HEK293 (cell line): ENCODE measurements around the gene SLC25A11.
A peak's percentile ranks its signal among the peaks of the same experiment; 100 is the strongest.

Experiments
- CTCF ChIA-PET: fragments of 350-600 bp; formaldehyde crosslinking; extraction: SDS; loops from one replicate; lab custom pipeline; 2021; ENCODE audit warnings: antibody characterized with exemption; lab: Yijun Ruan, JAX
- POLR2A ChIA-PET: fragments of 300-600 bp; formaldehyde crosslinking; extraction: SDS; loops from one replicate; lab custom pipeline; 2020; ENCODE audit warnings: antibody characterized with exemption, inconsistent platforms; lab: Yijun Ruan, JAX
- H3K27ac ChIP-seq: fragments of 200-500 bp; sonication (Bioruptor generic); 2 replicates; pipeline ENCODE4 v1.5.1; 2014; ENCODE audit warnings: low read depth, low read length, control low read depth, inconsistent platforms; ENCODE audit errors: extremely low read depth
- H3K36me3 ChIP-seq, 2 experiments: fragments of 200-500 bp in 1 of 2; sonication (Bioruptor generic) in 1 of 2; 1 replicate in 1 of 2; 2 replicates in 1 of 2; pipeline ENCODE4 v1.5.1; 2014 to 2017; ENCODE audit warnings: inconsistent platforms in 2 of 2, low read length in 2 of 2; ENCODE audit not compliant: control insufficient read depth in 2 of 2, insufficient read depth in 1 of 2
- H3K4me1 ChIP-seq: fragments of 200-500 bp; sonication (Bioruptor generic); 2 replicates; pipeline ENCODE4 v1.5.1; 2014; ENCODE audit warnings: mild to moderate bottlenecking, low read length, inconsistent platforms; ENCODE audit not compliant: control insufficient read depth, insufficient read depth
- H3K4me3 ChIP-seq: 2 replicates; pipeline ENCODE4 v1.5.1; 2011; ENCODE audit warnings: low read depth, mild to moderate bottlenecking, control low read depth, low read length, moderate library complexity
- H3K9me3 ChIP-seq: fragments of 200-500 bp; sonication (Bioruptor generic); 2 replicates; pipeline ENCODE4 v1.5.1; 2014; ENCODE audit warnings: low read depth, low read length, inconsistent platforms; ENCODE audit not compliant: control insufficient read depth, insufficient read depth
- ELK4 ChIP-seq: IDR thresholded peaks from 2 replicates; pipeline ENCODE4 v1.6.1; 2011; ENCODE audit warnings: mild to moderate bottlenecking, low read depth, low read length, borderline replicate concordance
- GLI4 ChIP-seq: fragments of 450-650 bp; formaldehyde crosslinking; IDR thresholded peaks from 2 replicates; pipeline ENCODE4 v1.5.1; 2016; ENCODE audit warnings: missing biosample characterization, missing genetic modification characterization
- KLF1 ChIP-seq: fragments of 450-650 bp; formaldehyde crosslinking; IDR thresholded peaks from 2 replicates; pipeline ENCODE4 v1.5.1; 2016; ENCODE audit warnings: missing biosample characterization, missing genetic modification characterization
- KLF8 ChIP-seq: fragments of 450-650 bp; formaldehyde crosslinking; IDR thresholded peaks from 2 replicates; pipeline ENCODE4 v1.5.1; 2016; ENCODE audit warnings: missing biosample characterization, missing genetic modification characterization
- PATZ1 ChIP-seq: fragments of 450-650 bp; formaldehyde crosslinking; IDR thresholded peaks from 2 replicates; pipeline ENCODE4 v1.5.1; 2016; ENCODE audit warnings: missing biosample characterization, missing genetic modification characterization
- SP2 ChIP-seq: fragments of 450-650 bp; formaldehyde crosslinking; IDR thresholded peaks from 2 replicates; pipeline ENCODE4 v1.5.1; 2016; ENCODE audit warnings: missing biosample characterization, missing genetic modification characterization
- SP3 ChIP-seq: fragments of 450-650 bp; formaldehyde crosslinking; IDR thresholded peaks from 2 replicates; pipeline ENCODE4 v1.5.1; 2016; ENCODE audit warnings: missing biosample characterization, missing genetic modification characterization
- WT1 ChIP-seq: fragments of 450-650 bp; formaldehyde crosslinking; IDR thresholded peaks from 2 replicates; pipeline ENCODE4 v1.5.1; 2016; ENCODE audit warnings: missing biosample characterization, missing genetic modification characterization
- ZBTB21 ChIP-seq: fragments of 450-650 bp; formaldehyde crosslinking; IDR thresholded peaks from 2 replicates; pipeline ENCODE4 v1.5.1; 2017; ENCODE audit warnings: missing biosample characterization, missing genetic modification characterization
- ZBTB6 ChIP-seq: fragments of 450-650 bp; formaldehyde crosslinking; IDR thresholded peaks from 2 replicates; pipeline ENCODE4 v1.5.1; 2017; ENCODE audit warnings: missing biosample characterization, missing genetic modification characterization
- ZBTB8A ChIP-seq: fragments of 450-650 bp; formaldehyde crosslinking; IDR thresholded peaks from 2 replicates; pipeline ENCODE4 v1.5.1; 2016; ENCODE audit warnings: missing biosample characterization, missing genetic modification characterization
- ZFP41 ChIP-seq: fragments of 450-650 bp; formaldehyde crosslinking; IDR thresholded peaks from 2 replicates; pipeline ENCODE4 v1.5.1; 2016; ENCODE audit warnings: missing biosample characterization, missing genetic modification characterization, borderline replicate concordance
- ZNF10 ChIP-seq: fragments of 450-650 bp; formaldehyde crosslinking; IDR thresholded peaks from 2 replicates; pipeline ENCODE4 v1.5.1; 2017; ENCODE audit warnings: missing biosample characterization, missing genetic modification characterization
- ZNF146 ChIP-seq: fragments of 450-650 bp; formaldehyde crosslinking; IDR thresholded peaks from 2 replicates; pipeline ENCODE4 v1.5.1; 2016; ENCODE audit warnings: missing biosample characterization, missing genetic modification characterization
- ZNF239 ChIP-seq: fragments of 450-650 bp; formaldehyde crosslinking; IDR thresholded peaks from 2 replicates; pipeline ENCODE4 v1.5.1; 2016; ENCODE audit warnings: missing biosample characterization, missing genetic modification characterization
- ZNF24 ChIP-seq: fragments of 450-650 bp; formaldehyde crosslinking; IDR thresholded peaks from 2 replicates; pipeline ENCODE4 v1.5.1; 2016; ENCODE audit warnings: missing biosample characterization, missing genetic modification characterization
- ZNF391 ChIP-seq: fragments of 450-650 bp; formaldehyde crosslinking; IDR thresholded peaks from 2 replicates; pipeline ENCODE4 v1.5.1; 2016; ENCODE audit warnings: low read depth, missing biosample characterization, missing genetic modification characterization, borderline replicate concordance
- ZNF404 ChIP-seq: fragments of 450-650 bp; formaldehyde crosslinking; IDR thresholded peaks from 2 replicates; pipeline ENCODE4 v1.5.1; 2017; ENCODE audit warnings: missing biosample characterization, missing genetic modification characterization
- ZNF426 ChIP-seq: fragments of 450-650 bp; formaldehyde crosslinking; IDR thresholded peaks from 2 replicates; pipeline ENCODE4 v1.5.1; 2017; ENCODE audit warnings: missing biosample characterization, missing genetic modification characterization, mild to moderate bottlenecking, inconsistent platforms, moderate library complexity
- ZNF600 ChIP-seq: fragments of 450-650 bp; formaldehyde crosslinking; IDR thresholded peaks from 2 replicates; pipeline ENCODE4 v1.5.1; 2016; ENCODE audit warnings: missing biosample characterization, missing genetic modification characterization
- ZNF623 ChIP-seq: fragments of 450-650 bp; formaldehyde crosslinking; IDR thresholded peaks from 2 replicates; pipeline ENCODE4 v1.5.1; 2016; ENCODE audit warnings: missing biosample characterization, missing genetic modification characterization
- ZNF626 ChIP-seq: fragments of 450-650 bp; sonication (Bioruptor Pico); formaldehyde crosslinking; IDR thresholded peaks from 2 replicates; pipeline ENCODE4 v1.5.1; 2018; ENCODE audit warnings: missing biosample characterization, missing genetic modification characterization, inconsistent platforms
- ZNF701 ChIP-seq: fragments of 450-650 bp; formaldehyde crosslinking; IDR thresholded peaks from 2 replicates; pipeline ENCODE4 v1.5.1; 2016; ENCODE audit warnings: missing biosample characterization, missing genetic modification characterization
- ZNF747 ChIP-seq: fragments of 450-650 bp; formaldehyde crosslinking; IDR thresholded peaks from 2 replicates; pipeline ENCODE4 v1.5.1; 2016; ENCODE audit warnings: missing biosample characterization, missing genetic modification characterization
- ZNF76 ChIP-seq: fragments of 450-650 bp; formaldehyde crosslinking; IDR thresholded peaks from 2 replicates; pipeline ENCODE4; 2016; ENCODE audit warnings: low read depth, missing biosample characterization, missing genetic modification characterization, borderline replicate concordance
- ZNF843 ChIP-seq: fragments of 450-650 bp; formaldehyde crosslinking; IDR thresholded peaks from 2 replicates; pipeline ENCODE4 v1.5.1; 2016; ENCODE audit warnings: missing biosample characterization, missing genetic modification characterization
- ZSCAN4 ChIP-seq: fragments of 450-650 bp; formaldehyde crosslinking; IDR thresholded peaks from 2 replicates; pipeline ENCODE4 v1.5.1; 2017; ENCODE audit warnings: missing biosample characterization, missing genetic modification characterization

SLC25A11 gene

GRCh38 chr17:4944163-4944553 is 4.3 kb upstream of the SLC25A11 start:
- no peaks in the 10 kb centered on the region for H3K9me3 ChIP-seq
- H3K4me1 ChIP-seq, result peaks cover 19% of the 10 kb centered on the region
- no peak overlapping the region for H3K4me3 ChIP-seq
- H3K36me3 ChIP-seq, result peaks cover 38 to 60% of the 10 kb centered on the region in 2 experiments
- ChIA-PET CTCF (interaction anchor here (0.6 to 1.2 kb wide), 3 partner anchors 23 to 44 kb away, joined by 3 to 7 read pairs (median 4); partner anchors contain the start of gene CAMTA2), POLR2A (interaction anchor here (0.7 to 17.9 kb wide), 3 partner anchors 12 to 145 kb away, joined by 3 to 358 read pairs (median 8); partner anchors contain the start of genes GP1BA and SPAG7)
- TF ChIP-seq SP3 (tag by site-specific recombination), result peak; percentile 46; the same call in 1 of the 2 replicates
- peak; percentile 55 for TF ChIP-seq KLF1 (tag by site-specific recombination)
- no peak for TF ChIP-seq ZNF404 (tag by site-specific recombination)
- peak; percentile 47; the same call in 1 of the 2 replicates for TF ChIP-seq KLF8 (tag by site-specific recombination)
- no peak for TF ChIP-seq ELK4
- TF ChIP-seq ZNF10 (tag by site-specific recombination), result 0 out of 2 replicates have a peak, but pooled peaks have one; percentile 6
- peak; percentile 51 for TF ChIP-seq PATZ1 (tag by site-specific recombination)
- TF ChIP-seq ZNF600 (tag by site-specific recombination), result peak; percentile 48
- TF ChIP-seq ZNF626, result no peak
- peak; percentile 53; the same call in 1 of the 2 replicates for TF ChIP-seq WT1
- TF ChIP-seq ZNF701 (tag by site-specific recombination), result no peak
- TF ChIP-seq ZNF146 (tag by site-specific recombination), result no peak
- TF ChIP-seq ZNF623 (tag by site-specific recombination), result peak; percentile 87
- TF ChIP-seq ZNF426 (tag by site-specific recombination), result no peak
- peak; percentile 56 for TF ChIP-seq SP2 (tag by site-specific recombination)
- TF ChIP-seq ZBTB8A (tag by site-specific recombination), result peak; percentile 24; the same call in 1 of the 2 replicates
- no peak for TF ChIP-seq ZBTB6 (tag by site-specific recombination)
- TF ChIP-seq ZFP41 (tag by site-specific recombination), result no peak
- TF ChIP-seq ZNF391 (tag by site-specific recombination), result no peak
- no peak for TF ChIP-seq ZNF239 (tag by site-specific recombination)
- peak overlapping the region; percentile 99 for H3K27ac ChIP-seq

GRCh38 chr17:4942760-4943508 is 3.1 kb upstream of the SLC25A11 start:
- Histone ChIP-seq H3K36me3 (peaks cover 38 to 70% of the 10 kb centered on the region in 2 experiments), H3K4me3 (no peak overlapping the region), H3K4me1 (peaks cover 21% of the 10 kb centered on the region), H3K9me3 (no peaks in the 10 kb centered on the region), H3K27ac (peak overlapping the region; percentile 14; the same call in 1 of the 2 replicates)
- CTCF ChIA-PET, result interaction anchor here (1.1 to 1.2 kb wide), 2 partner anchors 33 to 45 kb away, joined by 4 to 7 read pairs; partner anchors contain the start of gene CAMTA2
- POLR2A ChIA-PET, result interaction anchor here (0.7 to 17.9 kb wide), 5 partner anchors 10 to 60 kb away, joined by 3 to 358 read pairs (median 5); partner anchors contain the start of genes GP1BA, INCA1, KIF1C and SPAG7
- no peak for TF ChIP-seq ZNF747 (tag by site-specific recombination)
- TF ChIP-seq ZNF24, result no peak
- 0 out of 2 replicates have a peak, but pooled peaks have one; percentile 33 for TF ChIP-seq ZNF76 (tag by site-specific recombination)
- no peak for TF ChIP-seq ZSCAN4 (tag by site-specific recombination)
- TF ChIP-seq ZBTB6 (tag by site-specific recombination), result no peak
- no peak for TF ChIP-seq ZBTB21
- no peak for TF ChIP-seq GLI4
- TF ChIP-seq ZNF843 (tag by site-specific recombination), result no peak
